ENCODE results near the gene ECHDC3.

ECHDC3 gene

DNA sequence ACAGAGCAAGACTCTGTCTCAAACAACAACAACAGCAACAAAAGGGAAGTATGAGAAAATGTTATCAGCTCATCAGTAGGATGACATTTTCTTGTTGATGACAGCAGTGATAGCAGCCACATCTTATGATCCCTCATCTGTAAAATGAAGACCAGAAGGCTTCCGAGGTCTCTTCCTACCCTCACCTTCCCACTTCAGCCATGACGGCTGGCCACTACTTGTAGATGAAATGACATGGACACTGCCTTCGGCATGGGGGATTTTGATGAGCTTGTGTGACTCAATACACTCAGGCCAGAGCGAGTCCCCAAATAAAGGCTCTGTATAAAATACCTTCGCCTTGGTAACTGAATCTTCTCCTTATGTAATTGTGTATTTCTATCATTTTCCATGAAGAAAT is 6.7 kb downstream of the ECHDC3 start:
- TF ChIP-seq, protein P1, sequence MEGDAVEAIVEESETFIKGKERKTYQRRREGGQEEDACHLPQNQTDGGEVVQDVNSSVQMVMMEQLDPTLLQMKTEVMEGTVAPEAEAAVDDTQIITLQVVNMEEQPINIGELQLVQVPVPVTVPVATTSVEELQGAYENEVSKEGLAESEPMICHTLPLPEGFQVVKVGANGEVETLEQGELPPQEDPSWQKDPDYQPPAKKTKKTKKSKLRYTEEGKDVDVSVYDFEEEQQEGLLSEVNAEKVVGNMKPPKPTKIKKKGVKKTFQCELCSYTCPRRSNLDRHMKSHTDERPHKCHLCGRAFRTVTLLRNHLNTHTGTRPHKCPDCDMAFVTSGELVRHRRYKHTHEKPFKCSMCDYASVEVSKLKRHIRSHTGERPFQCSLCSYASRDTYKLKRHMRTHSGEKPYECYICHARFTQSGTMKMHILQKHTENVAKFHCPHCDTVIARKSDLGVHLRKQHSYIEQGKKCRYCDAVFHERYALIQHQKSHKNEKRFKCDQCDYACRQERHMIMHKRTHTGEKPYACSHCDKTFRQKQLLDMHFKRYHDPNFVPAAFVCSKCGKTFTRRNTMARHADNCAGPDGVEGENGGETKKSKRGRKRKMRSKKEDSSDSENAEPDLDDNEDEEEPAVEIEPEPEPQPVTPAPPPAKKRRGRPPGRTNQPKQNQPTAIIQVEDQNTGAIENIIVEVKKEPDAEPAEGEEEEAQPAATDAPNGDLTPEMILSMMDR (IDR thresholded peaks at IDR 0.05; ENCODE audit: low read depth, low read length): no peak
- DNase-seq (ENCODE audit: low read depth in 2 of 2): no peak
- no peak overlapping the region for H3K4me3 ChIP-seq (replicated peaks in 1 of 2; ENCODE audit: low read depth in 2 of 2, low read length in 2 of 2)

DNA sequence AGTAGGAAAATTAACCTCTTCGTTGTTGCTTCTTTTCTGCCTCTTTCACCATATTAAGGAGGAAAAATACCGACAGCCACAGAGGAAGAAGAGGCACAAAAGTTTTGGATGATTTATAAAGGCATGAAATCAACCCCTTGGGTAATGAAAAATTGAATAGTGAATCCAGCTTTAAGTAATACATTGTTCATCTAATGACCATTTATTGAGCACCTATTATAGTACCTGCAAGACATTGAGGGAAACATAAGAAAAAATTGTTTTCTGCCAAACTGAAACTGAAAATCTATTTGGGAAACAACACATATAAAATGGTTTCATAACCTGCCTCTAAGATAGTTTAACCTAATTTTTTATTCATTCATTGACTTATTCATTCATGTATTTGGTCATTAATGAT is 8.2 kb downstream of the ECHDC3 start:
- no peak for DNase-seq (ENCODE audit: low read depth in 2 of 2)
- TF ChIP-seq, protein P1 (IDR thresholded peaks at IDR 0.05; ENCODE audit: low read depth, low read length): no peak
- H3K4me3 ChIP-seq (replicated peaks in 1 of 2; ENCODE audit: low read depth in 2 of 2, low read length in 2 of 2): no peak overlapping the region

DNA sequence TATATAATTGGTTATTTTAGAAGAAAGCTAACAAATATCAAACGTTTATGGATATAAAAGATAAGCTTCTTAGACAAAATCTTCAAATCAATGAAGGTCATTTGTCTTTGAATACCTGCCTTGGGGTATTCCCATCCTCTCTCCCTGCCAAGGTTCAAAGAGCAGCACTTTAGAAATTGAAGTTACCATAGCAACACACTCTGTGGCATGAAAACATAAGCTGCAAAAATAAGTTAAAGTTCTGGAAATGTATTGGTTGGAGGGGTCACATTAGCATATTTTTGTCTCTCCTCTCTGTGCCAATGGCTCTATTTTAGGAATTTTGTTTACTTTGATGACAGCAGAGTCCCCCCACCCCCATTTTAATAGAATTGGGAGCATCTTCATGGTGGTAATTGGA is 12.0 kb downstream of the ECHDC3 start:
- DNase-seq (ENCODE audit: low read depth in 2 of 2): no peak
- no peak overlapping the region for H3K4me3 ChIP-seq (replicated peaks in 1 of 2; ENCODE audit: low read depth in 2 of 2, low read length in 2 of 2)
- TF ChIP-seq, protein P1 (IDR thresholded peaks at IDR 0.05; ENCODE audit: low read depth, low read length): no peak

DNA sequence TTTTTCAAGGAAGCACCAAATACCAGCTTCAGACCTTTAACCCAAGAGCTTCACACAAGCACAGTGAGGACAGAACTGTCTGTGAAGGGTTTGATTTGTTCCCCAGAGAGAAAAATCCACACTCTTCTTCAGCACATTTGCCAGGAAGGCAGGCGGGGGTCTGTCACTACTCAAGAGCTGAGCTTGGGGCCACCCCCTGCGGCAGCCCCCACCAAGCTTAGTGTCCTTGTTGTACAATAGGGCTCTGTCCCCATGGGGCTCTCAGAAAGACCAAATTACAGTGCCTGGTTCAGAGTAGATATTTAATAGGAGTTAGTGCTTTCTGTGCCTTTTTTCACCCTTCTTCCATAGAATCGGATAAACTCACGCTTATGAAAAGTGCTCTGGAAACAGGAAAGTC is 12.4 kb downstream of the ECHDC3 start:
- TF ChIP-seq, protein P1 (IDR thresholded peaks at IDR 0.05; ENCODE audit: low read depth, low read length): no peak
- DNase-seq (ENCODE audit: low read depth in 2 of 2): no peak
- H3K4me3 ChIP-seq (replicated peaks in 1 of 2; ENCODE audit: low read depth in 2 of 2, low read length in 2 of 2): no peak overlapping the region

DNA sequence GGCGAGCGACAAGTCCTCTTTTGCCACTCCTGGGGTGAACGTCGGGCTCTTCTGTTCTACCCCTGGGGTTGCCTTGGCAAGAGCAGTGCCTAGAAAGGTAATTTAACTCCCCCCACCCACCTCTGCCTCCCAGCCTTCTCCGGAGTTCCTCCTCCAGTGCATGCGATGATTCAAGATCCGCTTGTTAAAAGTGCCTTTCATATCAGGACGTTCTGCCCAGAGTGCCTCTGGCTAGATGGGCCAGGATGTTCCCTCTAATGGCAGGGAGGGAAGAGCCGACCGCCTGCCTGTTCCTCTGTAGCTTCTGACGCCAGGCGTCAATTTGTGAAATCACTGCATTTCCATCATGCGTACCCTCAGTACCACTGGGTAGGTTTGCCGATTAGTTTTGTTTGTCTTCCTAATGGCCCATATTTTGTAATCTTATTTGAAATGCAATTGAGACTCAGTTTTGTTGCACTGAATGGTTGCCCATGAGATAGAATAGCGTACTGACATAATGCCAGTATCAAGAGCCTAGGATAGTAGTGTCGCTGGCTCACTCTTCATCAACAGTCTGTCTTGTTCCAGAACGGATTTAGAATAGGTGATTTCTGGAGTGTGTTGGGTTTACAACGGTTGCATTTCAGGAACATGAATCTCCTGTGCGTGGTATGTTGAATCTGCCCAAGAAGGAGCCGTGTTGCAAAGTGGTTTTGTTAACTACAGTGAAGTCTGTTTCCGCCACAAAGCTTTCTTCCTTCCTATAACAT is 13.5 kb downstream of the ECHDC3 start:
- TF ChIP-seq, protein P1 (IDR thresholded peaks at IDR 0.05; ENCODE audit: low read depth, low read length): no peak
- no peak overlapping the region for H3K4me3 ChIP-seq (replicated peaks in 1 of 2; ENCODE audit: low read depth in 2 of 2, low read length in 2 of 2)
- DNase-seq (ENCODE audit: low read depth in 2 of 2): no peak

DNA sequence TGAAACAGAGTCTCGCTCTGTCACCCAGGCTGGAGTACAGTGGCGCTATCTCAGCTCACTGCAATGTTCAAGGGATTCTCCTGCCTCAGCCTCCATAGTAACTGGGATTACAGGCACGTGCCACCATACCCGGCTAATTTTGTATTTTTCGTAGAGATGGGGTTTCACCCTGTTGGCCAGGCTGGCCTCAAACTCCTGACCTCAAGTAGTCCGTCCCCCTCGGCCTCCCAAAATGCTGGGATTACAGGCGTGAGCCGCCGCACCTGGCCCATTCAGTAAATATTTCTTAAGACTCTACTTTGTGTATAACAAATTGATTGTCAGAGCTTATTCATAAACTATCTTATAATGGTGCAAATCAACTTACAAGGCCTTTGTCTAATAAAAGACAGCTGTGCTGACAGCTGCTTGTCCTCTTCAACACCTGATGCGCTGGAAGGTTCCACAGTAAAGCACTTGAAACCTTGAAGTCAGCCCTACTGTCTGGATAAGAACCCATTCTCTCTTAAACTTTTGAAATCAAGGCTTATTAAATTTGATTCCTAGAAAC is 14.7 kb downstream of the ECHDC3 start:
- DNase-seq (ENCODE audit: low read depth in 2 of 2): no peak
- TF ChIP-seq, protein P1 (IDR thresholded peaks at IDR 0.05; ENCODE audit: low read depth, low read length): no peak
- no peak overlapping the region for H3K4me3 ChIP-seq (replicated peaks in 1 of 2; ENCODE audit: low read depth in 2 of 2, low read length in 2 of 2)

Data from cardiac fibroblast (primary cell).